ENCODE measurements around the gene MESD. TPM values are rescaled to one million over a fixed set of nuclear protein-coding genes. Genes with fewer than 3 reads are reported as not detected.

MESD gene
- total RNA-seq, 6 experiments from 2014 or later: 31.8 to 42.1 (median 38.3) TPM

- TF ChIP-seq CTCF (IDR thresholded peaks at IDR 0.05): no peak
- no peak overlapping the region for H3K4me3 Mint-ChIP-seq
- H3K27me3 Mint-ChIP-seq (ENCODE audit: insufficient read depth): peaks cover 9% of the 10 kb centered on the region
- peaks cover 23% of the 10 kb centered on the region for H3K36me3 Mint-ChIP-seq (ENCODE audit: low read depth)
- DNase-seq: no peak
- H3K9me3 Mint-ChIP-seq: no peaks in the 10 kb centered on the region
- H3K27ac Mint-ChIP-seq: no peak overlapping the region
- no peaks in the 10 kb centered on the region for H3K4me1 Mint-ChIP-seq (ENCODE audit: low read depth)
Observed at GRCh38 chr15:80940851-80941250, 48.8 kb downstream of the MESD start.

- peaks cover 22% of the 10 kb centered on the region for H3K36me3 Mint-ChIP-seq (ENCODE audit: low read depth)
- peaks cover 3% of the 10 kb centered on the region for H3K4me1 Mint-ChIP-seq (ENCODE audit: low read depth)
- no peak for TF ChIP-seq CTCF (IDR thresholded peaks at IDR 0.05)
- H3K4me3 Mint-ChIP-seq: no peak overlapping the region
- no peak for DNase-seq
- no peak overlapping the region for H3K27ac Mint-ChIP-seq
- H3K27me3 Mint-ChIP-seq (ENCODE audit: insufficient read depth): peaks cover 6% of the 10 kb centered on the region
- H3K9me3 Mint-ChIP-seq: no peaks in the 10 kb centered on the region
Observed at GRCh38 chr15:80940331-80940730, 49.3 kb downstream of the MESD start.

- no peak overlapping the region for H3K27ac Mint-ChIP-seq
- no peak overlapping the region for H3K4me3 Mint-ChIP-seq
- peaks cover 6% of the 10 kb centered on the region; the same call in 1 of the 2 replicates for H3K27me3 Mint-ChIP-seq (ENCODE audit: insufficient read depth)
- H3K36me3 Mint-ChIP-seq (ENCODE audit: low read depth): peaks cover 18% of the 10 kb centered on the region
- H3K9me3 Mint-ChIP-seq: no peaks in the 10 kb centered on the region
- no peak for TF ChIP-seq CTCF (IDR thresholded peaks at IDR 0.05)
- no peak for DNase-seq
- peaks cover 14% of the 10 kb centered on the region for H3K4me1 Mint-ChIP-seq (ENCODE audit: low read depth)
Observed at GRCh38 chr15:80939216-80939615, 50.4 kb downstream of the MESD start.

GRCh38 chr15:80937718-80938117 is 51.9 kb downstream of the MESD start:
- H3K4me1 Mint-ChIP-seq (ENCODE audit: low read depth): peaks cover 16% of the 10 kb centered on the region
- H3K27ac Mint-ChIP-seq: no peak overlapping the region
- H3K9me3 Mint-ChIP-seq: no peaks in the 10 kb centered on the region
- DNase-seq: no peak
- H3K27me3 Mint-ChIP-seq (ENCODE audit: insufficient read depth): peaks cover 6% of the 10 kb centered on the region; the same call in 1 of the 2 replicates
- no peak overlapping the region for H3K4me3 Mint-ChIP-seq
- TF ChIP-seq CTCF (IDR thresholded peaks at IDR 0.05): no peak
- H3K36me3 Mint-ChIP-seq (ENCODE audit: low read depth): peaks cover 18% of the 10 kb centered on the region

GRCh38 chr15:80936288-80937078 is 53.1 kb downstream of the MESD start:
- Mint-ChIP-seq H3K4me1 (ENCODE audit: low read depth) (peaks cover 17% of the 10 kb centered on the region), H3K27ac (no peak overlapping the region), H3K4me3 (no peak overlapping the region), H3K36me3 (ENCODE audit: low read depth) (peaks cover 14% of the 10 kb centered on the region), H3K27me3 (ENCODE audit: insufficient read depth) (peaks cover 2% of the 10 kb centered on the region; the same call in 1 of the 2 replicates), H3K9me3 (no peaks in the 10 kb centered on the region)
- TF ChIP-seq CTCF (IDR thresholded peaks at IDR 0.05): no peak
- DNase-seq: no peak
